Activated CD4-positive, alpha-beta T cell treated with anti-CD3 and anti-CD28 coated beads, Interleukin-2, amount 50 U/mL, for 16 hours (primary cell): ENCODE results near the gene KDM6A.
"Not testable (repeated sequence)": the region's sequence is repeated elsewhere in the genome, so short reads cannot be mapped to it uniquely, and the experiment has no call there.

Source experiments
- DNase-seq: peaks from one replicate; pipeline ENCODE4 v3.0.0-alpha.2; 2020

KDM6A gene

DNA sequence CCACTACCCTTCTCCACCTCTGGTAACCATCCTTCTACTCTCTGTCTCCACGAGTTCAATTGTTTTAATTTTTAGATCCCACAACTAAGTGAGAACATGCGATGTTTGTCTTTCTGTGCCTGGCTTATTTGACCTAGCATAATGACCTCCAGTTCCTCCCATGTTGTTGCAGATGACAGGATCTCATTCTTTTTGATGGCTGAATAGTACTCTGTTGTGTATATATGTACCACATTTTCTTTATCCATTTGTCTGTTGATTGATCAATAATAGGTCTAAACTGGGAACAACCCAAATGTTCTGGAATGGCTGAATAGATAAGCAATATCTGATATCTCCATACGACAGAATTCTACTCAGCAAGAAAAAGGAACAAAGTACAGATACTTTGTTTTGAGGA lies 260.5 kb downstream of the KDM6A start:
- DNase-seq, result no peak

GRCh38 chrX:45134315-45134731 lies 261.3 kb downstream of the KDM6A start:
- no peak for DNase-seq

DNA sequence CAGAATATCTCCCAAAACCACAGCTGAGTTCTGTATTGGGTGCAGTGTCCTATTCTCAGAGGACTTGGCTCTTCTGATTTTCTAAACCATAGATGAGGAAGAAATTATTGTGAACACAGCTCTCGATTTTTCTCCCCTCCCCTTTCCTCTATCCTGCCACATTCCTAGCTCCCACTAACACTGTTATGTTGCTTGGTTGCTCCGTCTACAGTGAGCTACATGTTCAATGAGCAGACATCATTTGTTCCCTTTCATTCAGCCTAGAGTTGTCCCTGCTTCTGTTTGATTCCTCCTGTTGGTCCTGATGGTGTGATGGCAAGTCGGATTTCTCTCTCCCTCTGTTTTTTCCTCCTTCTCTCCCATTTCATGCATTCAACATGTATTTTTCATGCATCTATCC lies 261.8 kb downstream of the KDM6A start:
- DNase-seq, result no peak

DNA sequence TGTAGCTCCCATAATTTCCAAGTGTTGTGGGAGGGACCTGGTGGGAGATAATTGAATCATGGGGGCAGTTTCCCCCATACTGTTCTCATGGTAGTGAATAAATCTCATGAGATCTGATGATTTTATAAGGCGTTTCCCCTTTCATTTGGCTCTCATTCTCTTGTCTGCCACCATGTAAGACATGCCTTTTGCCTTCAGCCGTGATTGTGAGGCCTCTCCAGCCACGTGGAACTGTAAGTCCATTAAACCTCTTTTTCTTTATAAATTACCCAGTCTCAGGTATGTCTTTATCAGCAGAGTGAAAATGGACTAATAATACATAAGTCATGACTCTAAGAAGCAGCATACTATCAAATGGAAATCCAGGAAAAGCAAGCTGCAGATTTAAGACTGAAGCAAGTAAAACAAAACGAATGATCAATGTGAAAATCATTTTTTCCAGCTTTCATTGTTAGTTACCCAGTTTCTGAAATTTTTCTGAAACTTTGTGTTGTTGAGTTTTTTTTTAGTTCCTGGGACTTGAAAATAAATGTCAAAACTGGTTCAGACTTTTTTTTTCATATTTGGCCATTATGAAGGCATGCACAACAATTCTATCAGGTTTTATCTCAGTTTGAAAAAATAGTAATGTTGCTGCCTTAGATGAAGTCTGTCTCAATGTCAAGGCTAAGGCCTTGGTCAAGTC lies 262.5 kb downstream of the KDM6A start:
- not testable (repeated sequence) for DNase-seq

DNA sequence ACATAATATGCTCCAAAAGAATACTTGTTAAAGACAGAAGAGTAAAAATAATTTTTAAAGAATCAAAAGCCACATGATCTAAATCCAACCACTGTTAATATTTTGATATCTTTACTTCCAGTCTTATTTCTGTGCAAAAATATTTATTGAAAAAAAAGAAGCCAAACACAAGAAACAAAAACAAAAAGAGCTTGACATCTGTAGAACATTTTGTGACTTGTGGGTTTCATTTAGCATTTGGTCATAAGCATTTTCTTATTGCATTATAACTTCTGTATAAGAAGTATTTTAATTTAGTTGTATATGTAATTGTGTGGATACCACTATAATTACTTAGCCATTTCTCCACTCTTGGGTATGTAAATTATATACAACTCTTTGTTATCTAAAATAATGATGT lies 264.5 kb downstream of the KDM6A start:
- DNase-seq, result no peak

GRCh38 chrX:45138525-45138924 lies 265.5 kb downstream of the KDM6A start:
- no peak for DNase-seq

- DNase-seq, result no peak
Measured at GRCh38 chrX:45140812-45141211, 267.8 kb downstream of the KDM6A start.

GRCh38 chrX:45142185-45142584 lies 269.2 kb downstream of the KDM6A start:
- no peak for DNase-seq

GRCh38 chrX:45143455-45143854 lies 270.5 kb downstream of the KDM6A start:
- DNase-seq, result no peak

- DNase-seq, result no peak
Measured at GRCh38 chrX:45145492-45146215, 272.7 kb downstream of the KDM6A start.

DNA sequence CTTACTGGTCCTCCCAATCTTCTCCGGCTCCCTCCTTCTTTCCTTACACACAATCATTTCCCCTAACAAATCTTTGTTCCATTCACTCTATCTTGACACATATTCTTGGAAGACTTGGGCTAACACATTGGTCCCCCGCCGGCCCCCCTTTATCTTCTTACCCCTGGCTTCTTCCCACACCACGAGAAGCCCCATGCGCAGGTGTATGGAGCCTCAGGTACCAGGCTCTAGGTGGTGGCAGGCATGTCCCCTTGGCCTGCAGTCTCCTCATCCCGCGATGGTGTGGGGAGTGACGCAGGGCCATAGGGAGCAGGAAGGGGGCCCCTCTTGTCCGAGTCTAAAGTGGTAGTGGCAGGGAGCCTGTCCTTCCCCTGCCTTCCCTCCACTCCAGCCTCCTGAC lies 277.8 kb downstream of the KDM6A start:
- no peak for DNase-seq

DNA sequence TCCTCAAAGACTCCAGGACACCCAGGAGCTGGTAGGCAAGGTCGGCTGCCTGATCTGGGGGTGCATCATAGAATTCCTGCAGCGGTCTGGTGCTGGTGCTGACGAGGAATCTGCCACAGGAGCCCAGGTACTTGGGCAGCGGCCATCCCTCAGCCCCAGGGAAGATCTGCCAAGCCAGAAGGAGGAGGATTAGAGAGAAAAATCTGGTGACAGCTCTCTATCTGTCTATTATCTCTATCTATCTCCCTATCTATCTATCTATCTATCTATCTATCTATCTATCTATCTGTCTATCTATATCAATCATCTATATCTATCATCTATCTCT lies 281.0 kb downstream of the KDM6A start:
- DNase-seq, result no peak

DNA sequence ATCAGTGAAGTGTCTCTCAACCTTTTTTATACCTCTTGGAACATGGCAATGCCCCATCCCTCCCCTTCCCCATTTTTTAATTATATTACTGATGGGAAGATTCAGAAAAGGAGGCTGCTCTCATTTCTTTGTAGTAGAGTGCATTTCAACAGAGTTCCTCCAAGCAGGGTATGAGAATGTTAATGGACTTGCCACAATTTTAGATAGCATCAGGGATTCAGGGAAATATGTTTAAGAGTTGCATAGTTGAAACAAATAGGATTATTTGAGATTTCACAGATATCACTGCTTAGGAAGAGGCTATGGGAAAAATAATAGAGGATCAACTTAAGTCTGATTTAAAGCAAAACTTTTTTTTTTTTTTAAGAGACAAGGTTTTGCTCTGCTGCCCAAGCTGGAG lies 281.5 kb downstream of the KDM6A start:
- DNase-seq, result no peak

- DNase-seq, result no peak
Measured at GRCh38 chrX:45157647-45158046, 284.7 kb downstream of the KDM6A start.
